Measurements from ENCODE around the gene SLC10A3. TPM values are rescaled to one million over a fixed set of nuclear protein-coding genes. Genes with fewer than 3 reads are reported as not detected.

The SLC10A3 gene
- total RNA-seq, 1 experiment from 2014 or later: 42.1 TPM

- intact Hi-C loops (cut with micrococcal nuclease): no loop called here
- CTCF ChIA-PET: no interaction called here
- no peaks in the 10 kb centered on the region for H3K27me3 ChIP-seq (ENCODE audit: low read length)
- no peaks in the 10 kb centered on the region for H3K4me1 ChIP-seq (ENCODE audit: insufficient read depth, low read length)
- no peaks in the 10 kb centered on the region for H3K79me2 ChIP-seq (ENCODE audit: low read length)
- H3K4me2 ChIP-seq (ENCODE audit: low read length): no peak overlapping the region
- H3K4me3 ChIP-seq (ENCODE audit: low read length): no peak overlapping the region
- H3K9me2 ChIP-seq (replicated peaks; ENCODE audit: low read length): no peaks in the 10 kb centered on the region
- TF ChIP-seq EZH2 (IDR thresholded peaks at IDR 0.05; ENCODE audit: low read length, unreplicated experiment): no peak
- TF ChIP-seq CTCF (conservative IDR thresholded peaks at IDR 0.05; ENCODE audit: low read depth, low read length): no peak
- no peak for TF ChIP-seq EZH2phosphoT487 (IDR thresholded peaks at IDR 0.05; ENCODE audit: borderline replicate concordance, low read length)
- H3F3A ChIP-seq (ENCODE audit: low read length, unreplicated experiment): no peaks in the 10 kb centered on the region
- H4K20me1 ChIP-seq (ENCODE audit: low read length): no peaks in the 10 kb centered on the region
- no peak overlapping the region for H3K27ac ChIP-seq (ENCODE audit: low read length)
- BruUV-seq (replicated peaks): no TSS peak
- ATAC-seq (no peak), DNase-seq (no peak)
- no peak overlapping the region for H3K9ac ChIP-seq (ENCODE audit: low read length)
- H3K36me3 ChIP-seq (ENCODE audit: low read depth, low read length): no peaks in the 10 kb centered on the region; the same call in 1 of the 2 replicates
- no peak overlapping the region for H2AFZ ChIP-seq (ENCODE audit: low read length)
- H3K9me3 ChIP-seq (ENCODE audit: low read length): no peaks in the 10 kb centered on the region
- POLR2A ChIA-PET (ENCODE audit: unreplicated experiment): interaction anchor here (0.6 kb wide), 1 partner anchor 23 kb away, joined by 6 read pairs; the partner anchor contains the start of gene SLC10A3
These were observed 23.5 kb downstream of the SLC10A3 start for GRCh38 chrX:154466907-154467306.

GRCh38 chrX:154466036-154466435 lies 24.4 kb downstream of the SLC10A3 start:
- H3K36me3 ChIP-seq (ENCODE audit: low read depth, low read length): no peaks in the 10 kb centered on the region; the same call in 1 of the 2 replicates
- H3K4me3 ChIP-seq (ENCODE audit: low read length): no peak overlapping the region
- TF ChIP-seq EZH2 (IDR thresholded peaks at IDR 0.05; ENCODE audit: low read length, unreplicated experiment) (no peak), CTCF (conservative IDR thresholded peaks at IDR 0.05; ENCODE audit: low read depth, low read length) (no peak), EZH2phosphoT487 (IDR thresholded peaks at IDR 0.05; ENCODE audit: borderline replicate concordance, low read length) (no peak)
- no peaks in the 10 kb centered on the region for H3K27me3 ChIP-seq (ENCODE audit: low read length)
- no TSS peak for BruUV-seq (replicated peaks)
- no peak overlapping the region for H3K4me2 ChIP-seq (ENCODE audit: low read length)
- no peaks in the 10 kb centered on the region for H3K9me3 ChIP-seq (ENCODE audit: low read length)
- H4K20me1 ChIP-seq (ENCODE audit: low read length): no peaks in the 10 kb centered on the region
- intact Hi-C loops (cut with micrococcal nuclease): no loop called here
- H2AFZ ChIP-seq (ENCODE audit: low read length): no peak overlapping the region
- ATAC-seq: no peak
- no peaks in the 10 kb centered on the region for H3K9me2 ChIP-seq (replicated peaks; ENCODE audit: low read length)
- no peak for DNase-seq
- ChIA-PET POLR2A (ENCODE audit: unreplicated experiment) (no interaction called here), CTCF (no interaction called here)
- H3K27ac ChIP-seq (ENCODE audit: low read length): no peak overlapping the region
- H3K4me1 ChIP-seq (ENCODE audit: insufficient read depth, low read length): no peaks in the 10 kb centered on the region
- no peaks in the 10 kb centered on the region for H3K79me2 ChIP-seq (ENCODE audit: low read length)
- H3K9ac ChIP-seq (ENCODE audit: low read length): no peak overlapping the region
- H3F3A ChIP-seq (ENCODE audit: low read length, unreplicated experiment): no peaks in the 10 kb centered on the region

GRCh38 chrX:154465601-154466000 lies 24.8 kb downstream of the SLC10A3 start:
- H3K36me3 ChIP-seq (ENCODE audit: low read depth, low read length): no peaks in the 10 kb centered on the region; the same call in 1 of the 2 replicates
- H3F3A ChIP-seq (ENCODE audit: low read length, unreplicated experiment): no peaks in the 10 kb centered on the region
- no peaks in the 10 kb centered on the region for H4K20me1 ChIP-seq (ENCODE audit: low read length)
- H3K4me3 ChIP-seq (ENCODE audit: low read length): no peak overlapping the region
- no peaks in the 10 kb centered on the region for H3K79me2 ChIP-seq (ENCODE audit: low read length)
- H3K4me1 ChIP-seq (ENCODE audit: insufficient read depth, low read length): no peaks in the 10 kb centered on the region
- H3K9me2 ChIP-seq (replicated peaks; ENCODE audit: low read length): no peaks in the 10 kb centered on the region
- no peak overlapping the region for H3K4me2 ChIP-seq (ENCODE audit: low read length)
- H3K9ac ChIP-seq (ENCODE audit: low read length): no peak overlapping the region
- no peak for TF ChIP-seq EZH2 (IDR thresholded peaks at IDR 0.05; ENCODE audit: low read length, unreplicated experiment)
- no peak for TF ChIP-seq CTCF (conservative IDR thresholded peaks at IDR 0.05; ENCODE audit: low read depth, low read length)
- no peak for TF ChIP-seq EZH2phosphoT487 (IDR thresholded peaks at IDR 0.05; ENCODE audit: borderline replicate concordance, low read length)
- CTCF ChIA-PET: no interaction called here
- BruUV-seq (replicated peaks): no TSS peak
- POLR2A ChIA-PET (ENCODE audit: unreplicated experiment): no interaction called here
- ATAC-seq (no peak), DNase-seq (no peak)
- intact Hi-C loops (cut with micrococcal nuclease): no loop called here
- no peaks in the 10 kb centered on the region for H3K9me3 ChIP-seq (ENCODE audit: low read length)
- no peak overlapping the region for H2AFZ ChIP-seq (ENCODE audit: low read length)
- no peak overlapping the region for H3K27ac ChIP-seq (ENCODE audit: low read length)
- no peaks in the 10 kb centered on the region for H3K27me3 ChIP-seq (ENCODE audit: low read length)

Data from PC-3 (cell line).